Right atrium auricular region (tissue), 2 donors: ENCODE results near the gene XPO1. TPM values are rescaled to one million over a fixed set of nuclear protein-coding genes. Genes with fewer than 3 reads are reported as not detected.
"Not testable (repeated sequence)": the region's sequence is repeated elsewhere in the genome, so short reads cannot be mapped to it uniquely, and the experiment has no call there.

ENCODE experiments used
- DNase-seq: peaks from one replicate; pipeline ENCODE4 v3.0.0-alpha.2; 2019; ENCODE audit warnings: low spot score
- H3K27ac ChIP-seq, 2 donors: fragments of 200-600 bp; sonication (generic); 1 replicate in 1 of 2; 2 replicates in 1 of 2; pipeline ENCODE4 v1.5.1; 2016 to 2019
- H3K27me3 ChIP-seq, 2 donors: fragments of 200-600 bp; sonication (generic); one replicate each; pipeline versions ENCODE4 v1.5.1 to v1.6.0; 2017 to 2019
- H3K36me3 ChIP-seq: fragments of 200-600 bp; sonication (generic); one replicate; pipeline ENCODE4 v1.5.1; 2016
- H3K4me1 ChIP-seq, 2 donors: fragments of 200-600 bp; sonication (generic); one replicate each; pipeline versions ENCODE4 v1.5.1 to v1.6.0; 2017 to 2019
- H3K4me3 ChIP-seq, 2 donors: fragments of 200-600 bp; sonication (generic); 1 replicate in 1 of 2; 2 replicates in 1 of 2; pipeline ENCODE4 v1.5.1; 2017 to 2019; ENCODE audit warnings: mild to moderate bottlenecking in 1 of 2, moderate library complexity in 1 of 2
- H3K9me3 ChIP-seq, 2 donors: fragments of 200-600 bp; sonication (generic); one replicate each; pipeline ENCODE4 v1.5.1; 2019
- total RNA-seq, 2 donors: library from RNA; depleted of rRNA; stranded (reverse); fragments of >200 nt; gene quantifications; one replicate each; pipeline ENCODE4 v1.1.0, GENCODE V29; 2016
- TF ChIP-seq, protein P1 (sequence below), 2 donors: fragments of 200-600 bp; sonication (generic); IDR thresholded peaks; one replicate each; pipeline ENCODE4 v1.5.1; 2019; ENCODE audit warnings: antibody characterized with exemption in 2 of 2

The XPO1 gene
- total RNA-seq, 2 donors from 2014 or later: 44.7 to 56.1 TPM

GRCh38 chr2:61499060-61499459 lies 39.1 kb downstream of the XPO1 start:
- H3K4me3 ChIP-seq: no peak overlapping the region
- TF ChIP-seq, protein P1, sequence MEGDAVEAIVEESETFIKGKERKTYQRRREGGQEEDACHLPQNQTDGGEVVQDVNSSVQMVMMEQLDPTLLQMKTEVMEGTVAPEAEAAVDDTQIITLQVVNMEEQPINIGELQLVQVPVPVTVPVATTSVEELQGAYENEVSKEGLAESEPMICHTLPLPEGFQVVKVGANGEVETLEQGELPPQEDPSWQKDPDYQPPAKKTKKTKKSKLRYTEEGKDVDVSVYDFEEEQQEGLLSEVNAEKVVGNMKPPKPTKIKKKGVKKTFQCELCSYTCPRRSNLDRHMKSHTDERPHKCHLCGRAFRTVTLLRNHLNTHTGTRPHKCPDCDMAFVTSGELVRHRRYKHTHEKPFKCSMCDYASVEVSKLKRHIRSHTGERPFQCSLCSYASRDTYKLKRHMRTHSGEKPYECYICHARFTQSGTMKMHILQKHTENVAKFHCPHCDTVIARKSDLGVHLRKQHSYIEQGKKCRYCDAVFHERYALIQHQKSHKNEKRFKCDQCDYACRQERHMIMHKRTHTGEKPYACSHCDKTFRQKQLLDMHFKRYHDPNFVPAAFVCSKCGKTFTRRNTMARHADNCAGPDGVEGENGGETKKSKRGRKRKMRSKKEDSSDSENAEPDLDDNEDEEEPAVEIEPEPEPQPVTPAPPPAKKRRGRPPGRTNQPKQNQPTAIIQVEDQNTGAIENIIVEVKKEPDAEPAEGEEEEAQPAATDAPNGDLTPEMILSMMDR (IDR thresholded peaks at IDR 0.05): no peak
- H3K4me1 ChIP-seq: no peaks in the 10 kb centered on the region
- no peaks in the 10 kb centered on the region for H3K27me3 ChIP-seq
- H3K9me3 ChIP-seq: no peaks in the 10 kb centered on the region
- no peak for DNase-seq
- H3K36me3 ChIP-seq: peaks cover 73% of the 10 kb centered on the region
- H3K27ac ChIP-seq: no peak overlapping the region

- no peaks in the 10 kb centered on the region for H3K4me1 ChIP-seq
- TF ChIP-seq, protein P1 (IDR thresholded peaks at IDR 0.05): no peak
- no peak for DNase-seq
- peaks cover 89% of the 10 kb centered on the region for H3K36me3 ChIP-seq
- H3K4me3 ChIP-seq: no peak overlapping the region
- no peaks in the 10 kb centered on the region for H3K27me3 ChIP-seq
- no peaks in the 10 kb centered on the region for H3K9me3 ChIP-seq
- no peak overlapping the region for H3K27ac ChIP-seq
These were observed 44.6 kb downstream of the XPO1 start for GRCh38 chr2:61493523-61493942.

DNA sequence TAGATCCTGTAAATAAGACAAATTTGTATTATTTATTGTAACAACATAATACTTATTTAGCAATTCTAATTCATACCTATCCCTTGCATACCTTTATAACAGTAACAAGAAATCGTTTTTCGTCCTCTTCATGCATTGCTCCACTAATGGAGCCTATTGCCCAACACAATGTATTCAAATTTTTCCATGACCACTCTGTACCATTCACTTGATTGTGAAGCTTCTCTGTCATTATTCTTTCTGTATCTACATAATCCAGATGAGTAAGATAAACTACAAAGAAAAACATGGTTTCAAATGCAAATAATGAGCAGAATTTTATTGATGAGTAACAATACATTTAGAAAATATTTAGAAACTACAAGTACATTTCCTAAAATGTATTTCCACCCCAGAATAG lies 45.7 kb downstream of the XPO1 start:
- Histone ChIP-seq H3K4me1 (no peaks in the 10 kb centered on the region), H3K36me3 (peaks cover 89% of the 10 kb centered on the region), H3K27ac (no peak overlapping the region), H3K27me3 (no peaks in the 10 kb centered on the region), H3K4me3 (no peak overlapping the region), H3K9me3 (no peaks in the 10 kb centered on the region)
- TF ChIP-seq, protein P1 (IDR thresholded peaks at IDR 0.05): no peak
- no peak for DNase-seq

DNA sequence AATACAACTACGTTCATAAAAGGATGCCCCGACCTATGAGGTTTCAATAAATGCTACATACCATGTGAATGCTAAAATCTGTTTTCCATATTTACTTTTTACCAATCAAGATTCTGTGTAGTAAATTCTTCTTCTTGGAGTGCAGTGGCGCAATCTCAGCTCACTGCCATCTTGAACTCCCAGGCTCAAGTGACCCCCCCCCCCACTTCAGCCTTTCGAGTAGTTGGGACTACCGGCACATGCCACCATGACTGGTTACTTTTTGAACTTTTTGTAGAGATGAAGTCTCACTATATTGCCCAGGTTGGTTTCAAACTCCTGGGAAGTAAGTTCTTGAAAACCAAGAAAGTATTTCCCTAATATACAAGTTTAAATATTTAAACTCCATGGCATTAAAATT lies 52.9 kb downstream of the XPO1 start:
- H3K27me3 ChIP-seq: no peaks in the 10 kb centered on the region
- no peak overlapping the region for H3K27ac ChIP-seq
- DNase-seq: no peak
- no peak overlapping the region for H3K4me3 ChIP-seq
- H3K4me1 ChIP-seq: no peaks in the 10 kb centered on the region
- TF ChIP-seq, protein P1 (IDR thresholded peaks at IDR 0.05): no peak
- no peaks in the 10 kb centered on the region for H3K9me3 ChIP-seq
- H3K36me3 ChIP-seq: peaks cover 82% of the 10 kb centered on the region

DNA sequence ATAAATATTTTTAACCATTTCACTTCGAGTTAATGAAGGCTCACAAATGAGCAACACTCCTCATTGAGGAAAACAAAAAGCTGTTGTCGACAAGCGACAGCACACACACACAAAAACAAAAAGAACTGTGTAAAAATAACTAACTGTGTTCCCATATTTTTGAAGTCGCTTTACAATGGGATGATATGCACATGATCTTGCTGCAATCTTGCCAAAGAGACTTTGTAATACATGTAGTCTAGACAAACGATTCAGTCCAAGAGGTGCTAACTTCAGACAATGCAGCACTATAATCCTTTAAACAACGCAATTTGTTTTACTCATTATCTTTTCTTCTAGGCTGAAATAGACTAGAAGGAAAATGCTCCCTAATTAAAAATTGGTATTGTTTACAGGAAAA lies 60.1 kb downstream of the XPO1 start:
- no peaks in the 10 kb centered on the region for H3K4me1 ChIP-seq
- no peaks in the 10 kb centered on the region for H3K9me3 ChIP-seq
- H3K27me3 ChIP-seq: no peaks in the 10 kb centered on the region
- H3K4me3 ChIP-seq: no peak overlapping the region
- TF ChIP-seq, protein P1 (IDR thresholded peaks at IDR 0.05): no peak
- peaks cover 56% of the 10 kb centered on the region for H3K36me3 ChIP-seq
- H3K27ac ChIP-seq: no peak overlapping the region
- DNase-seq: no peak

GRCh38 chr2:61476929-61477589 lies 61.1 kb downstream of the XPO1 start:
- not testable (repeated sequence) for H3K27ac ChIP-seq, H3K4me1 ChIP-seq, H3K27me3 ChIP-seq, DNase-seq, H3K9me3 ChIP-seq, H3K4me3 ChIP-seq
- peaks cover 50% of the 10 kb centered on the region for H3K36me3 ChIP-seq
